Stimulated activated CD4-positive, alpha-beta T cell treated with anti-CD3 and anti-CD28 coated beads, Interleukin-12 subunit alpha, Interleukin-12 subunit beta, amount 100 ng/mL, for 48 hours (primary cell): ENCODE measurements around the gene MTCL3.
"Not testable (repeated sequence)": the region's sequence is repeated elsewhere in the genome, so short reads cannot be mapped to it uniquely, and the experiment has no call there.

ENCODE experiments used
- DNase-seq, 3 donors: peaks; one replicate each; pipeline ENCODE4 v3.0.0-alpha.2; 2020; ENCODE audit warnings: low read depth in 2 of 3, low spot score in 1 of 3

MTCL3 gene

GRCh38 chr6:127439718-127440117, 79.4 kb downstream of the MTCL3 start:
- no peak for DNase-seq

DNA sequence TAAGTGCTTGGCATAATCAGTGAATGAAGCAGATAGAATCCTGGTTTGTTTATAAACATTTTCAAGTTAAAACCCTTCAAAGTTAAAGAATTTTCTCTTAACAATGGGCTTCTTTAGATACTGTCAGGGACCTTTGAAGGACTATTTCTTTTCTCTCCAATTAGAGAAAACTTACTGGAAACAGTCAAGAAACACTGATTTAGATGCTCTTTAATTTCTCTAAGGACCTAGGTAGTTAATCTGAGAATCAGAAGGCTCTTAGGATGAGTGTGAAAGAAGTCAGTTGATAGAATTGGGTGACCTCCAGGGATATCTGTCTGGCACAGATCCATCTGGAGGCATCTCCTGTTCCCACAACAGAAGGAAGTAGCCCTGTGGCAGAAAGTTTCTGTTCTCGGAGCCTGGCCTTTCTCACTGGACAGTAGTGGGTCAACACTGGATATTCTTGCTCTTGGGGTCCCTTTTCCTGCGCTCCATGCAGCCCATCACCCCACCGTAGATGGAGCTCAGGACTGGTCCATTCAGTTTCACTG, 82.5 kb downstream of the MTCL3 start:
- no peak for DNase-seq

- no peak for DNase-seq
Observed at GRCh38 chr6:127435626-127436220, 83.4 kb downstream of the MTCL3 start.

GRCh38 chr6:127434651-127435050, 84.5 kb downstream of the MTCL3 start:
- DNase-seq = no peak

DNA sequence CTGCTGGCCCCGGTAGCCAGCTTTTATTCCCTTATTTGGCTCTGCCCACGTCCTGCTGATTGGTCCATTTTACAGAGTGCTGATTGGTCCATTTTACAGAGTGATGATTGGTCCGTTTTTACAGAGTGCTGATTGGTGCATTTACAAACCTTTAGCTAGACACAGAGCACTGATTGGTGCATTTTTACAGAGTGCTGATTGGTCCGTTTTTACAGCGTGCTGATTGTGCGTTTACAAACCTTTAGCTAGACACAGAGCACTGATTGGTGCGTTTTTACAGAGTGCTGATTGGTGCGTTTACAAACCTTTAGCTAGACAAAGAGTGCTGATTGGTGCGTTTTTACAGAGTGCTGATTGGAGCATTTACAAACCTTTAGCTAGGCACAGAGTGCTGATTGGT, 90.6 kb downstream of the MTCL3 start:
- DNase-seq = not testable (repeated sequence)

GRCh38 chr6:127423921-127424320, 95.2 kb downstream of the MTCL3 start:
- no peak for DNase-seq
